Natural killer cell (primary cell): ENCODE results near the gene ZNF639. TPM values are rescaled to one million over a fixed set of nuclear protein-coding genes. Genes with fewer than 3 reads are reported as not detected.
A peak's percentile ranks its signal among the peaks of the same experiment; 100 is the strongest.

Experiments
- ATAC-seq, 3 donors: fragments of 150-1000 bp in 2 of 3; fragments of 200-7000 bp in 1 of 3; cut with Tn5 transposase; 1 replicate in 1 of 3; 2 replicates in 2 of 3; pipeline ENCODE4 v1.10.0; 2021; ENCODE audit warnings: mild to moderate bottlenecking in 2 of 3, moderate library complexity in 2 of 3
- DNase-seq, 2 donors: peaks; one replicate each; pipeline versions ENCODE4 v3.0.0 to v3.0.0-alpha.2; 2013 to 2021; ENCODE audit warnings: mixed read lengths in 1 of 2
- H3K27ac ChIP-seq: one replicate; pipeline ENCODE4 v1.5.1; 2013; ENCODE audit warnings: mild to moderate bottlenecking, low read length
- H3K27me3 ChIP-seq: one replicate; pipeline ENCODE4 v1.6.1; 2013; ENCODE audit warnings: low read length; ENCODE audit not compliant: control insufficient read depth, insufficient read depth
- H3K36me3 ChIP-seq: one replicate; pipeline ENCODE4 v1.6.1; 2013; ENCODE audit warnings: low read length; ENCODE audit not compliant: control insufficient read depth, insufficient read depth
- H3K4me1 ChIP-seq: one replicate; pipeline ENCODE4 v1.6.1; 2013; ENCODE audit warnings: low read length; ENCODE audit not compliant: control insufficient read depth, insufficient read depth
- H3K4me3 ChIP-seq: one replicate; pipeline ENCODE4 v1.5.1; 2013; ENCODE audit warnings: low read length
- H3K9me3 ChIP-seq: one replicate; pipeline ENCODE4 v1.6.1; 2013; ENCODE audit warnings: low read length; ENCODE audit not compliant: control insufficient read depth, insufficient read depth
- H3K27ac Mint-ChIP-seq, 2 donors: one replicate each; pipeline ENCODE4 v1.8.0; 2022; ENCODE audit warnings: mild to moderate bottlenecking in 2 of 2, mixed read lengths in 2 of 2, moderate library complexity in 1 of 2
- H3K27me3 Mint-ChIP-seq, 2 donors: one replicate each; pipeline ENCODE4 v1.8.0; 2022; ENCODE audit warnings: low read depth in 2 of 2, mixed read lengths in 2 of 2
- H3K36me3 Mint-ChIP-seq: one replicate; pipeline ENCODE4 v1.8.0; 2022; ENCODE audit warnings: mixed read lengths
- H3K4me1 Mint-ChIP-seq, 2 donors: one replicate each; pipeline ENCODE4 v1.8.0; 2022; ENCODE audit warnings: mixed read lengths in 2 of 2
- H3K4me3 Mint-ChIP-seq: one replicate; pipeline ENCODE4 v1.8.0; 2022; ENCODE audit warnings: mild to moderate bottlenecking, moderate library complexity, mixed read lengths
- H3K9me3 Mint-ChIP-seq, 2 donors: one replicate each; pipeline ENCODE4 v1.8.0; 2022; ENCODE audit warnings: mixed read lengths in 2 of 2
- CTCF ChIP-seq: fragments of 200-600 bp; IDR thresholded peaks from one replicate; pipeline ENCODE4 v1.8.0; 2022; ENCODE audit warnings: antibody characterized with exemption
- WGBS: methylation state at CpG from one replicate; pipeline ENCODE4 v1.1.7; 2013; ENCODE audit warnings: missing lambda C conversion rate; ENCODE audit not compliant: insufficient coverage; 5-methylcytosine and 5-hydroxymethylcytosine counted together
- intact Hi-C: fragments of 100-400 bp; cut with micrococcal nuclease; formaldehyde crosslinking; loops from one replicate; pipeline ENCODE4 v1.14.2; 2022
- total RNA-seq, 4 donors: library from RNA; stranded (reverse); fragments of 120-200 nt in 1 of 4; gene quantifications; one replicate each; pipeline versions ENCODE4 v1.2.3 to v1.2.4, GENCODE V29; 2013 to 2022

ZNF639 gene
- total RNA-seq, 3 donors from 2014 or later (not counting 1 experiment from before 2014, with no cell fraction given) = 51.8 to 54.5 (median 53.5) TPM

DNA sequence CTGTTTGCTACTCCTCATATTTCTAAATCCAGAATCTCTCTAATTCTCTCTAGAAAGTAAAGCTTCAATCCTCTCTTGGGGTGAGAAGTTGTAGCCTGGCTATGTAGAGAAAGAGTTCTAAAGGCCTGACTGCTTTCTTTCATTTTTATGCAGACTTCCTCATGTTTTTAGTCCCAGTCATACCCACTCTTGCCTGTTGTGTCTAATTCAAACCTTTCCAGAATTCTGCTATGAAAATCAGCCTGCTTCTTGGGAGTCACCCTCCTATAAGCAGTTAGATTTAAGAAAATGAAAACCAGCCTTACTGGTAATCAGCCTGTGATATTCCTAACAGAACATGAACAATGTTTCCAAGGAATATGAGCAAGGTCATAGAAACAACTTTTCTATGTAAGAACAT, 14.8 kb upstream of the ZNF639 start:
- peaks cover 18 to 24% of the 10 kb centered on the region in 2 donors for H3K27me3 Mint-ChIP-seq
- no peaks in the 10 kb centered on the region for H3K9me3 ChIP-seq
- no peak for TF ChIP-seq CTCF
- no peaks in the 10 kb centered on the region for H3K4me1 Mint-ChIP-seq
- H3K27ac Mint-ChIP-seq = no peak overlapping the region
- DNase-seq (no peak), ATAC-seq (no peak)
- no peak overlapping the region for H3K27ac ChIP-seq
- no peaks in the 10 kb centered on the region for H3K36me3 Mint-ChIP-seq
- no peaks in the 10 kb centered on the region for H3K36me3 ChIP-seq
- no peaks in the 10 kb centered on the region for H3K4me1 ChIP-seq
- H3K4me3 Mint-ChIP-seq = no peak overlapping the region
- intact Hi-C loops = no loop called here
- H3K4me3 ChIP-seq = no peak overlapping the region
- H3K9me3 Mint-ChIP-seq = no peaks in the 10 kb centered on the region
- H3K27me3 ChIP-seq = no peaks in the 10 kb centered on the region

DNA sequence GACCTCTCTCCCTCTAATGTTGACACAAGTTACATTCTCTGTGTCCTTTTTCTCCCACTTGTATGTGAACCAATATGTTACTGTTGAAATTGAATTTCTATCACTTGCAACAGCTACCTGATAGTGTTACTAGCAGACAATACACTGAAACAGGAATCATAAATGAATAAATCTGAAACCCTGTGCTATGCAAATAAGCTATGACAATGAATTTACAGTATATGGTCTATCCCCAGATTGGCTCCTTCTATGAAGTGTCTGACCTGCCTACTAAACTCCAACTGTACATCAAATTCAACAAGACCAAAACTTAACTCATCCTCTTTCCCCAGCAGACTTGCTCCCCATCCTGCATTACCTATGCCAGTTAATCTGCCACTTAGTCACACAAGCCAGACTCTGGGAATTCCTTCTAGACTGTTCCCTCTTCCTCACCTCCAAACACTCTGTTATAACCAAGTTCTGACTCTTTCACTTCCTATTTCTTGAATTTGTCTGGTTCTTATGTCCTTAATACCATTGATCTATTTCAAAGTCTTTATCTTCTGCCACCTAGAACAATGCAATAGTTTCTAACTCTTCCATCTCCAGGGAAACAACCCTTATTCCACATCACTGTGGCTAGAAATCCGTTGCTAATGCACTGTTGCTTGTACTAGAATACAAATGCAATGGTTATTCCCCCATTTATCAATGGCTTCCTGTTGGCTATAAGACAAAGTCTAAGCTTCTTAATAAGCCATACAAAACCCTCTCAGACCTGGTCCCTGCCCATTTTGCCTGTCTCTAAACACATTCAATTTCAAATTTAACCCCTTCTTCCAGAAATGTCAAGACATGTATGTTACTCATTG, 13.4 kb upstream of the ZNF639 start:
- Histone ChIP-seq H3K4me3 (no peak overlapping the region), H3K4me1 (no peaks in the 10 kb centered on the region), H3K27ac (no peak overlapping the region), H3K36me3 (no peaks in the 10 kb centered on the region), H3K27me3 (no peaks in the 10 kb centered on the region), H3K9me3 (no peaks in the 10 kb centered on the region)
- peaks cover 19 to 24% of the 10 kb centered on the region in 2 donors for H3K27me3 Mint-ChIP-seq
- no peaks in the 10 kb centered on the region for H3K36me3 Mint-ChIP-seq
- no peak for DNase-seq
- H3K4me1 Mint-ChIP-seq = no peaks in the 10 kb centered on the region
- no peak for TF ChIP-seq CTCF
- H3K4me3 Mint-ChIP-seq = no peak overlapping the region
- H3K9me3 Mint-ChIP-seq = no peaks in the 10 kb centered on the region
- 79% methylated on average over 1 of the region's 1 CpG for WGBS
- no peak overlapping the region for H3K27ac Mint-ChIP-seq
- intact Hi-C loops = no loop called here
- peak in 1 of 3 donors; percentile 10 for ATAC-seq

DNA sequence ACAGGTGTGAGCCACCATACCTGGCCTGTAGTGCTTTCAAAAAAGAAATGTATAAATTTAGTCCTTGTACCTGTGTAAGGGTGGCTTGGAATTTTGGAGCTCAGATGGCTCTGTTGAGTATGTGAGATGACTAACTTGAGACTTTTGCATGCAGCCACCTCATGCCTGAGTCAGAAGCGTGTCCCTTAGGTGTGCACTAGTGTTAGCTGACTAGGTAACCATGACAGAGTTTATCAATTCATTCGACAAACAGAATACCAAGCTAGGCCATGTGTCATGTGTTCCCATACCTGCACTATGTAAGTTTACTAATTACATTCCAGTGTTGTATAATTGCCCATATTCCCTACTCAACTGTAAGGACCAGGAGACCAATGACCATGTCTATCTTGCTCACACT, 4.0 kb upstream of the ZNF639 start:
- Mint-ChIP-seq H3K27me3 (peaks cover 4% of the 10 kb centered on the region in 2 donors), H3K9me3 (no peaks in the 10 kb centered on the region), H3K27ac (no peak overlapping the region), H3K4me1 (peaks cover 17 to 18% of the 10 kb centered on the region in 2 donors), H3K4me3 (no peak overlapping the region), H3K36me3 (no peaks in the 10 kb centered on the region)
- no peak for TF ChIP-seq CTCF
- intact Hi-C loops = no loop called here
- H3K9me3 ChIP-seq = no peaks in the 10 kb centered on the region
- WGBS = 90% methylated on average over 2 of the region's 2 CpGs
- no peaks in the 10 kb centered on the region for H3K27me3 ChIP-seq
- ATAC-seq (no peak), DNase-seq (no peak)
- no peaks in the 10 kb centered on the region for H3K36me3 ChIP-seq
- H3K27ac ChIP-seq = no peak overlapping the region
- no peak overlapping the region for H3K4me3 ChIP-seq
- H3K4me1 ChIP-seq = peaks cover 5% of the 10 kb centered on the region
